Stimulated activated CD4-positive, alpha-beta T cell treated with anti-CD3 and anti-CD28 coated beads, TNF-alpha, amount 100 ng/mL, for 4 hours (primary cell): Measurements from ENCODE around the gene C1orf74.
A peak's percentile ranks its signal among the peaks of the same experiment; 100 is the strongest.

Experiments used
- DNase-seq, 3 experiments: peaks; one replicate each; pipeline ENCODE4 v3.0.0-alpha.2; 2020; ENCODE audit warnings: low read depth in 3 of 3

Gene C1orf74

DNA sequence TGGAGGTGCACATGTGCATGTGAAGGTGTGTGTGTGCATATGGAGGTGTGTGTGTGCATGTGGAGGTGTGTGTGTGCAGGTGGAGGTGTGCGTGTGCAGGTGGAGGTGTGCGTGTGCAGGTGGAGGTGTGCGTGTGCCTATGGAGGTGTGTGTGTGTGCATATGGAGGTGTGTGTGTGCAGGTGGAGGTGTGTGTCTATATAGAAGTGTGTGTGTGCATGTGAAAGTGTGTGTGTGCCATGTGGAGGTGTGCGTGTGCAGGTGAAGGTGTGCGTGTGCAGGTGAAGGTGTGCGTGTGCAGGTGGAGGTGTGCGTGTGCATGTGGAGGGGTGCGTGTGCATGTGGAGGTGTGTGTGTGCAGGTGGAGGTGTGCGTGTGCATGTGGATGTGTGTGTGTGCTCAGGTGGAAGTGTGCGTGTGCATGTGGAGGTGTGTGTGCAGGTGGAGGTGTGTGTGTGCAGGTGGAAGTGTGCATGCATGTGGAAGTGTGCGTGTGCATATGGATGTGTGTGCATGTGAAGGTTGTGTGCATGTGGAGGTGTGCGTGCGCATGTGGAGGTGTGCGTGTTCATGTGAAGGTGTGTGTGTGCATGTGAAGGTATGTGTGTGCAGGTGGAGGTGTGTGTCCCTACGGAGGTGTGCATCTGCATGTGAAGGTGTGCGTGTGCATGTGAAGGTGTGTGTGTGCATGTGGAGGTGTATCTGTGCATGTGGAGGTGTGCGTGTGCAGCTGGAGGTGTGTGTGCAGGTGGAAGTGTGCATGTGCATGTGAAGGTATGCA lies 13.5 kb downstream of the C1orf74 start:
- DNase-seq: no peak

DNA sequence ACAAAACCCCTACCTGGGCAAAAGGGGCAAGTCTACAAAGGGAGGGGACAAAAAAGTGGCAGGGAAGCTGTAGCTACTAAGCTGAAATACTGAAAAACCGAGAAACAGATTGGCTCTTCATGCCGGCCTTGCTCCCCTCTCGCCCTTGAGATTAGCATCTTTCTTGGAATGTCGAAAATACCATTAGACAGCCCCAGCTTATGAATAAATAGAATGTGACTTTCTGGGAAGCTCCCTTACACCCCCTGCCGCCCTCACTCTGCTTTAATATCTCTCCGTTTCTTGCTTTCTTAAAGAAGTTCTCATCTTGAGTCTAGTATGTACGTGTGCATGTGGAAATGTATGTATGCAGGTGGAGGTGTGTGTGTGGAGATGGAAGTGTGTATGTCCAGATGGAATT lies 14.4 kb downstream of the C1orf74 start:
- no peak for DNase-seq

DNA sequence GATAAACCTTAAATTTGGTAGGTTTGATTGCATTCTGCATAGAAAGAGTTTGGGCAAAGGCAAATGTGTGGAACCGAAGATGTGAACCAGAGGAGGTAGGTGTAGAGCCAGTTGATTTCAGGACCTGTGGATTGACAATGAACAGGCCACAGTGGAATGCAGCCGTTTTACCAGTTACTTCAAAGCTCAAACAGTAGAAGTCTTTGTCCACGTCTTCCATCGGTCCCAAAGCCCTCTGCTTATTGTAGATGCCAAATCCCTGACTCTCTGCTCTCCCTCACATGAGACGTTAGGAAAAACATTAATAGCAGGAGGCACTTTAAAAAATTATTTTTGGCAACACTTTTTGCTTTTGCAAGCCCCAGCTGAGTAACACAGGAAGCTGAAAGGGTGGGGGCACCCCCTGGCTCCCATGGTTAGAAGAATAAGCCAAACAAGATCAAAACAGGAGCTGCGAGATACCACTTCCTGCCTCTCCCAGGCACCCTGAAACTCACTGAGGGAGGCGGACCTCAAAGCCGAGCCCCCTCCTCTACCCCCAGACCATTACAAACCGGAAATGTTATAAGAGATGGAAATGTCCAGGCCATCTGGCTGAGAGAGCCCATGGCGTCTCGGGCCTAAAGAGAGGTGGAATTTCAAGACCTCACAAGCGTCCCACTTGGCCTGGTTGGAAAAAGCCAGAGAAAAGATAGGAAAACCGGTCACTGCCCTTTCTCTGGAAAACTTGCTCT lies 15.0 kb downstream of the C1orf74 start:
- peak in 2 of 3 experiments; percentile 52 to 65 for DNase-seq

DNA sequence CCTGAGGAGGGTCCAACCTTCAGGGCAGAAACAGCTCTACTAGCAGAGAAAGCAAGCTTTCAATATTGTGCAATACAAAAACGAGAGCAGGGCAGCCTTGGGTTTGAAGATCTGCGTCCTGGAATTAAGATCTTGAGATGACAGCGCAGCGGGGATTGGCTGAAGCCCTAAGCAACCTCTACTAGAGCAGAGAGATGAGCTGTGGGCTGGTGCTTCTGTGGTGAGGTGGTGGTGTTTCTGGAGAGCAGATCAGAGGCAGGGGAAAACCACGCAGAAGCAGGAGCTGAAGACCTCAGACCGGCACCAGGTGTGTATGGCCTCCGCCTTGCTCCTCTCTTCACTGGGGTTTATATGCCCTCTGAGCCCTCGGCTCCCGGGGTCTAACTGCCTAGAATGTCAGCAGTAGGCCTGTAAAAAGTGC lies 16.0 kb downstream of the C1orf74 start:
- peak in 2 of 3 experiments; percentile 51 to 66 for DNase-seq

DNA sequence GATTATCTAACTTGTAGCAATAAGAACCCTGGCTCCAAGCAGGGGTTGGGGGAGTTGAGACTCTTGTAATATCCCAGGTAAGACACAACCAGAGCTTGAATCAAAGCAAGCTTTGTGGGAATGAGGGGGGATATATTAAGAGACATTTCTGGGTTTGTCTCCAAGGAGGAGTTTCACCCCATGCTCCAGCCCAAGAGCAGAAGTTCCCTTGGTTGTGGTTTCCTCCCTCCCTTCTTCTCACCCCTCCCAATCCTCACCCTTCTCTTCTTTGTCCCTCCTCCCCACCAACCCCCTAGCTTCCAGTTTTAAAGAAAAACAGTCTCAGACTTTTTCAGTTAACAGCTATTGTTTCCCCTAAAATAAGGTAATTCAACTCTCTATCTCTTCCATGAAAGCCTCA lies 16.7 kb downstream of the C1orf74 start:
- DNase-seq: no peak

DNA sequence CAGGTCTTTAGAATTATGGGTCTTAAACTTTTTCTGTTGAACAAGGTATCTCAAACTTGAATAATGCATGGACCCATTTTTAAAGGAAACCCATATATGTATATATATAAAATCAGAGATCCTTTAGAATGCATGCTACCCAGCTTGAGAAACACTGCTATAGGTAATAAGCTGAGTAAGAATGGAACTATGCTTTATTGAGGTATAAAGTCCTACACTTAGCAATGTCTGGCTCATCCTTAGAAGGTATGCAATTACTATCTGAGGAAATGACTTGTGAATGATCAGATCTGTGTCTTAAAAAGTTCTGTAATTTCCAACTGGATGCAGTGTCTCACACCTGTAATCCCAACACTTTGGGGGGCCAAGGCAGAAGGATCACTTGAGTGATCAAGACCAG lies 17.3 kb downstream of the C1orf74 start:
- DNase-seq: no peak

DNA sequence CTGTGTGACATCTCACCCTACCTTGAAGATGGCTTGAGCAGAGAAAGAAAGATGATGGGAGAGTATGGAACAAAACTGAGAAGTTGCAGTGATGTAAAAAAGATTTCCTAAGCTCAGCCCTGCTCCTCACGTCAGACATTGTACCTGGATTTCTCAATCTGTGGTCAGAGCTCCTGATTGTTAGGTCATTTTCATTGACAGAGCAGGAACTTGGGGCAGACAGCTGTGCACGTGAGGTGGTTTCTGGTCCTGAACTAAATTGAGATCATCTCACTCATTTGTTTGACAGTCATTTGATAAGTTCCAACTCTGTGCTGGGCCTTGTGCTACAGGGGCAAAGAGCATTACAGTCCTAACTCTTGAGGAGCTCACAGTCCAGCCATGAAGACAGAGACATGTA lies 18.3 kb downstream of the C1orf74 start:
- no peak for DNase-seq

DNA sequence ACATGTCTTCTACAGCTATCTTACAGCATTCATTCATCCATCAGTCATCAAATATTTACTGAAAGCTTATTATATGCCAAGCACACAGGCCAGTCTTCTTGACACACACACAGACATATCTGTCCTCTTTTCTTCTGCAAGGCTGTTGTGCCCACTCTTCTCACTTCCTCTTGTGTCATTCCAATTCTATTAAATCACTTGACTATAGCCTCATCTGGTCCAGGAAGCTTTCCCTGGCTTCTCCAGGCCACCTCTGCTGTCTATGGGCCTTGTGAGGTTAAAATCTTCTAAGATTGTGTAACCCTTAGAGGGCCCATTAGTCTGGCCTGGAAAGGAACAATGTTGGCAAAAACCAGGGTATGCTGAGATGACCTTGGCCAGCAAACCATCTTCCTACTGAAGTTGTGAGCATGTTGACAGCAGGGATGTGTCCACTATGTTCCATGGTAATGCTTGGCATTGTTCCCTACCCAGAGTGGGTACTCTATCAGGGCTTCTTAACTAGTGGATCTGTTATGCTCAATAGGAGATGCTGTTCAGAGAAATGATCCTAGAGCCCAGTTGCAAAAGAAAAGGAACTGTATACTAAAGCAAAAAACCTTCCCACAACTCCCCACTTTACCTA lies 23.2 kb downstream of the C1orf74 start:
- DNase-seq: no peak

DNA sequence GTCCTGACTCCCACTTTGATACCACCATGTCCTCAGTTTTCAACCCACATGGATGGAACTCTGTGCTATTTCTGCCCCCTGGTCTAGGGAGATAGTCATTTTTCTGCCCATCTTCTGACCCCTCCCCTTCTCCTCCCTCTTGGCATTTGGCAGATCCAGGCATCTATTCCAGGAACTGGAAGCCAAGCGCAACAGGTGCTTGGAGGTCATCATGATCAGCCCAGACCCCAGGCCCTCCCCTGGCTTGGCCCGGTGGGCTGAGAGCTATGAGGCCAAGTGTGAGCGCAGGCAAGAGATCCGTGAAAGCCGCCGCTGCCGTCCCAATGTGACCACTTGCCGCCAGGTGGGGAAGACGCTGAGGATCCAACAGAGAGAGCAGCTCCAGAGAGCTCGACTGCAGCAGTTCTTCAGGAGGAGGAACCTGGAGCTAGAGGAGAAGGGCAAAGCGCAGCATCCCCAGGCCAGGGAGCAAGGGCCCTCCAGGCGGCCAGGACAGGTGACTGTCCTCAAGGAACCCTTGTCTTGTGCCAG lies 24.5 kb downstream of the C1orf74 start:
- DNase-seq: no peak

DNA sequence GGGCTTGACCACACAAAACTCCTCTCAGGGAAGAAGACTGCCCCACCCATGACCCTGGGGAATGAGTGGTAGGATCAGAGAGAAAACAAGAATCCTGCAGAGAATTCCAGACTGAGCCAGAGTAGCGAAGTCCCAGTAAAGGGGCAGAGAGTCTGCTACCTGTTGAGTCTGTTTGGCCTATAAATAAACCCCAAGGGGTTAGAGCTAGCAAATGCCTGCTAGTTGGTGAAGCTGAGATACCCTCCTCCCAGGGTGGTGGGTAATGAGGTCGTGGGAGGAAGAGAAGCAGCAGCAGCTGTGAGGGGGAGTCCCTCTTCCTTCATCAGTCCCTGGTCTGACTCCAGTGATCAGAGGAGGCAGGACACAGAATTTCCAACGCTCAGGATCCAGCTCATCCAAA lies 26.0 kb downstream of the C1orf74 start:
- no peak for DNase-seq

DNA sequence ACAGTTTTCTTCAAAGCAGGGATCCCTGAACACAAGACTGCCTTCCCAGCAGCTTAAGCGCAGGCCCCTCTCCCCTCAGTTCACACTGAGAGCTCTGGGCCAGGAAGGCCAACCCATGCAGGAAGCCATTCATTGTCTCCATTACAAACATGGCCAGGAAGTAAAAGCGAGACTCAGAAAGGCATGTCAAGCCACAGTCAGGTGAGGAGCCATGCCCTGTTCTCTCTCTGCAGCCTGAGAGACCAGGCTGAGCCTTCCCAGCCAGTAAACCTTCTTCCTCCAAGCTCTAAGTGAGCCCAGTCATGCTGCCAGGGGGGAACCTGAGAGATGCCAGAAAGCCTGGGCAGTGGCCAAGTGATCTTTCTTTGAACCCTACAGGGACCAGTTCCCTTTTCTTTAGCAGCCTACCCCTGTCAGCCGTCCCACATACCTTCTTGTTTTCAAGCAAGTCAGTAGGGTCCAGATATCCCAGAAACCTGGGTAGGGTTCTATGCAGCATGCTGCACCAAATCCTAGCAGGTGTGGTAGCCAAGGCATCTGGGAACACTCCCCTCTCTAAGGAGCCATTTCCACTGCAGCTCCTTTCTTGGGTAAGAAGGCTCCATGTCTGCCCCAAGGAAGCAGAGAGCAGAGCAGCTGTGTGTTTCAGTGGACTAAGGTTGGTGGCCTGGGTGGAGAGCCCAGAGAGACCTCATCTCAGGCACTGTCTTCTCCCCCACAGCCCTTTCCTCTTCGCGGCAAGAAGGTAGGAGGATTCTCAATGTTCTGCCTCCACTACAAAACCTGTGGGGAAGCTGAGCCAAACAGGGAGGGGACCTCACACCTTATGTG lies 27.5 kb downstream of the C1orf74 start:
- no peak for DNase-seq

DNA sequence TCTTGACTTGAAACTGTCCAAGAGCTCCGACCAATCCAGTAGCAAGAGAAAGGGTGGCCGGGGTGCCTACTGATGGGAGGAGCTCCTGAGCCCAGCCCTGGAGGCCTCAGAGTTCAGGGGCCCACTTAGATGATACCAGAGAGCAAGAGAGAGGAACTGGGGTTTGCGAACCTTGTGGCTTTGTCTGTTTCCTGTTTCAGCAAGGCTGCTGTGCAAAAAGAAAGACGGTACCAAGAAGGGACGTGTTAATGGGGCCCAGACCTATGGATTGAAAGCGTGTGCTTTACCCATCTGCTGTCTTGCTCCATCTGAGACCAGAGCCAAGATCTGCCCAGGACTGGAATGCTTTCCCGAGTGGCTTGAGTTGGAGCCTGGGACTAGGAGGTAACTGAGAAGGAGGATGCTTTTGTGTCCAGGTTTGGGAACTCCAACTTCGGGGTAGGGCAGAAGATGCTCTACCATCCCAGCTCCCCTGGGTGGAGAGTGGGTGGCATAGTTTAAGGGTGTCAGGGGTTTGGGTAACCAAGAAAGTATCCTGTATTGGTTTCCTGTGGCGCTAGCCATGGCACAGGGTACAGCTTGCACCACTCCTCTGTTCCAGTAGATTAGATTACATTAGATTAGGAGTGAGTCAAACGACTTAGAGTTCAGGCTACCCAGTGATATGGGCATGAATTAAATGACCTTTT lies 28.3 kb downstream of the C1orf74 start, which contains the start of gene TRAF3IP3:
Gene TRAF3IP3 (plus strand): TSS at position 128 of the 689 bp plus-strand sequence. CDS start 3,987 bp downstream, outside the sequence.
- peak in 2 of 3 experiments; percentile 41 to 52 for DNase-seq

DNA sequence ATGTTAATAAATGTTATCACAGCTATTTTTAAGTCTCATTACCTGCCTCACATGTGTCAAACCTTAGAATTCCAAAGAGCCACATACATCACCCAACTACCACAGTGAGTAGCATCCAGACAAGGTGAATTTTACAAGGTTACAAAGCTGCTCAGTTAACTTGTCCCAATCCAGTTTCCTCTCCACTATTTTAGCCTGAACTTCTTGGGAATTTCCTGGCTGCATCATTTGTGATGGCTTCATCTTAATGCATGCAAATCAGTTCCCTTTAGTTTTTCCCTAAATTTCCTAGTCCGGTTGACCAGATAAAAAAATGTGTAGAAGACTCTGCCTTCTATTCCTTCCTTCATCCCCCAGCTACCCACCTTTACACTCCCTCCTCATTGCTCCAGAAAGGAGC lies 29.1 kb downstream of the C1orf74 start:
- no peak for DNase-seq

DNA sequence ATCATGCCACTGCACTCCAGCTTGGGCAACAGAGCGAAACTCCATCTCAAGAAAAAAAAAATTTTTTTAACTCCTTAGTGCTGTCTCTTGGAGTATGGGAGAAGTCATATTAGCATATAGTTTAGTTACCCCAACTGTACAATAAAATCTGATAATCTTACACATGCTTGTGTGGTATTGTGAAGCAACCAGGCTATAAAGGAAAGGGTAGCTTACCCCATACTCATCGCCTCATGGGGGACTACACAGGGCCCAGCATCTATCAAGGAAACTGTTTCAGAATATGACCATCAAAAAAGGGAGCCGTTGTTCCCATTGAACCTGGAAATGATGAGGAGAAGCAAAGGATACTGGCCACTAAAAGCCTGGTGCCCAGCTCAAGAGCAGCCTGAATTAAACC lies 31.5 kb downstream of the C1orf74 start:
- DNase-seq: no peak

DNA sequence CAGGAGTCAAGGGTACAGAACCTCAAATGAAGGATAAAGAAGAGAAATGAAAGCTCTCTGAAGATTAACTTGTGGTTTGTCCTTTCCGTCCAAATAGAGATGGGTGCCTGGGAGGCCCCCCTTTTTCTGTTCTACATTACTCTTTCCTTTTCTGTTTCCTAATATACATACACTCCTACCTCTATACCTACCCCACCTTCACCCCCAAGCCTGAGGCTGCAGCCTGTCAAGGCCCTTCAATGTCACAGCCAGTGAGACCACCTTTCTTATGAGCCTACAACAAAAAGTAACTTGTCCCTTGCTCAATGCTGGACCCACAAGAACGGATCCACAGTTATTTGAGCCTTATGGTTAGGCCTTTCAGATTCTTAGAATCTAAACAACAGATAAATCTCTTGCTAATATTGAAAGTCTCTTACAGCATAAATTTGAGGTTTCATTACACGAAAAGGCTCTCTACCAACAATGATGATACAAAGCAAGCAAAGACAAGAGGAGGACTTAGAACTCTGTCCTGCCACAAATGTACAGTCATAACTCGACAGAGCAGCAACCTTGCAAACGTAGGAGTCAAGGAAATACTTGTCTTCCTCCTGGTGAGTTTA lies 32.6 kb downstream of the C1orf74 start:
- no peak for DNase-seq

DNA sequence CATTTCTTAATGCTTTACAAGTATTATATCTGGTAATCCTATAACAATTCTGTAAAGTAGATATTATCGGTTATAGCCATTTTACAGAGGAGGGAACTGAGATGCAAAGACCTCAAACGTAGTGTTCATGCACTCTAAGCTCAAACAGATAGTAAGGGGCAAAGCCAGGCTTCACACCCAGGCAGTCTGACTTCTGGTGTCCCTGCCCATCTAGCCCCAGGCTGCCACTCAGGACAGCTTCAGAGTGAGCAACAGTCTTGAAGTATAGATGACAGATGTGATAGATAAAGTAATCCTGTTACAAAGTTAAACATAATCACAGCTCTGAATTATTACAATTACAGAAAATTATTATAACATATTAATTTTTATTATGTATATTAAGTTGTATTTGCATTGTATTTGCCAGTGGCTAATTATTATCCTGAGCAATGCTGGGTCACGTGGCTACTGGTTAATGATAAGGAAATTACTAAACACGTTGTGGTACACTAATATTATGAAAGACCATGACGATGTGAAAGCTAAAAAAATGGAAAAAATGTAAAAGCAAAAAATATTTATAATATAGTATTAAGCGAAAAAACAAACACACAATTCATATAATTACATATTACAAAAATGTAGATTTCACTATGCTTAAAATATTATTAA lies 34.6 kb downstream of the C1orf74 start:
- DNase-seq: no peak

DNA sequence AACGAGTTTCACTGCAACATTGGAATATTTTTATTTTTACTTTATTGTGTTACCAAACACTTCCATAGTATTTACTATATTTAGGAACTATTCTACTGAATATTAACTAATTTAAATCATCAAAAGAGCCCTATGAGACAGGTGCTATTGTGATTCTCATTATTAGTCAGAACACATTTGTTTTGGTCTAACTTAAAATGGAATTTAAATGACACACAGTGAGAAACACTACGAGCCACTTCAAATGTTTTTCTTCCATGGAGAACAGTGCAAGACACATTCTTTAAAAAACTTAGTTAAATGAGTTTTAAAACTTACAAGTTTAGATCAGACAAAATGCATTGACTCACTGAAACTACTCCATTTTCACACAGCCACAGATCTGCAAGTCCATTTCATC lies 35.2 kb downstream of the C1orf74 start:
- DNase-seq: no peak

DNA sequence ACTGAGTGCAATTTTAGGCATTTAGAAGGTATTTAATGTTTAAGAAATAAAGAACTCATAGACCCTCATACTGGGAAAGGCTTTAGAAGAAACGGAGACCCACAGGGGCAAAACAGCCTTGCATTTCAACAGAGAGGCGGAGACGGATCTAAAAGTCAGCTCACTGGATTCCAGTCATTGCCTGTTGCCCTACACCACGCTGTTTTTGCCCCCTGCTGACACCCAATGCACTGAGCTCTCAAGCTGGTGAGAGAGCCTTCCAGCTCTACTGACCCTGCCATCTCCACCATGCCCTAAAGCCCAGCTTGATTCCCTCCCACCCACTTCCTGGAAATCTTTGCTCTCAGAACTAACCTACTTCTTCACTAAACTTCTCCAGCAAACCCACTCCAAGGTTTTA lies 35.7 kb downstream of the C1orf74 start:
- DNase-seq: no peak

DNA sequence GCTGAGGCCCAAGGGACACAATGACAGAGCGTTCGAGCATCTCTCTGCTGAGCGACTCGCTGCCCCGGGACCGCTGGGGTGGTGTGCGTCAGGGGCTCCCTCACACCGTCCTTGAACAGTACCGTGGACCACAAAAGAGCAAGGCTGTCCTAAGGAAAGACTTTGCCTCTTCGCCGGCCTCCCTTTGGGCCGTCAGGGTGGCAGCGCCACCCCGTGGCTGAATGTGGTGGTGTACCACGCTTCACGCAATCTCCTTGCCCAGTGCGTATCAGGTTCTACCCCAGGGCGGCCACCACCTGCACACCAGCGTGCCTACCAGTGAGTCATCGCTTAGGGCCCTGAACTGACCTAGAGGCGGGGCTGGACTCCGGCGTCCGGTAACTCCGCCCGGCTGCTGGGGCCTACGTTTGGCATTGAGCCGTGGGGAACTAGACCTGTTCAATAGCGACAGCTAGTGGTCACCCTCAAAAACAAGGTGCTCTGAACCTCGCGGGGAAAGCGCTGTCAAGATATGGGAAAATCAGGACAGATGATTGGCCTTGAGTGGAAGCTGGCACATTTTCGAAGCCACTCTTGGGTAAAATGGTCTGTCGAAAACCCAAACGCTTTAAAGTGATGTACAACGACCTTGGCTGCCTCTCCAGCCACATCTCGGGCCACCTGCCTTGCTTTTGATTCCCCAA lies 36.6 kb downstream of the C1orf74 start:
- peak; percentile 66 to 75 (median 70) for DNase-seq
